ENCODE results near the gene SERPINA5. TPM values are rescaled to one million over a fixed set of nuclear protein-coding genes. Genes with fewer than 3 reads are reported as not detected.

Gene SERPINA5
- total and polyA plus RNA-seq, 2 of the 8 experiments (the other 6 are each of a cell fraction or from before 2014, with no cell fraction given), result 1.8 to 1.9 TPM

DNA sequence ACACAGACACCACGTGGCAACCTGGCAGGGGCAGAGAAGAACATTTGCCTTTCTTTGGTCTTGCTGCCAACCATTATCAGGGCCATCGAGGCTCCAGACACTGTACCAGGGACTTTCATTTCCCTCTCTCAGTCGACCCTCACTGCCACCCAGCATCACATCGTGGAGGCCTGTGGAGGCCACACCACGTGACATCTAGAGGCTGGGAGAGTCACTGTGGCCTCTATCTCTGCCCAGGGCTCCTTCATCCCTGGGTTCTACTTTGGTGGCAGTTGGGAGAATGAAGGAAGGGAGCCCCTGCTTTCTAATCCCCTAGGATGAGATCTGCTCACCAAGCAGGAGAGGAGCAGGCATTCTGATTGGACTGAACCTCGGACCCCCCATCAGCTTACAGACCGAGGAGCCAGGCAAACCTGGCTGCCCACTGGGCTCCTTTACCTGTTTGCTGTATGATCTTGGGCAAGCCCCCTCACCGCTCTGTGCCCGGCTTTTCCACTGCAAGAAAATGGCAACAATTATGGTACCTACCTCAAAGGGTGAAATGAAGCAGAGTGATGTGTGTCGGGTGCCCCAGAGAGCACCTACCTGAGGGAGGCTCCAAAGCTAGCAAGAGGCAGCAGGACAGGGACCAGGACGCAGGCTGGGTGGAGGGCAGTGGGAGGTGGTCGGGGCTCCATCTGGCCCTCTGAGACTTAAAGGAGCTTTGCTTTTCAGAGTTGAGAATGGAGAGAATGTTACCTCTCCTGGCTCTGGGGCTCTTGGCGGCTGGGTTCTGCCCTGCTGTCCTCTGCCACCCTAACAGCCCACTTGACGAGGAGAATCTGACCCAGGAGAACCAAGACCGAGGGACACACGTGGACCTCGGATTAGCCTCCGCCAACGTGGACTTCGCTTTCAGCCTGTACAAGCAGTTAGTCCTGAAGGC lies 32.8 kb downstream of the SERPINA5 start:
- Histone ChIP-seq H3K23me2 (ENCODE audit: low read depth, low read length) (no peaks in the 10 kb centered on the region), H3K27ac (ENCODE audit: low read depth, low read length) (no peak overlapping the region), H2BK5ac (ENCODE audit: low read depth, low read length) (no peak overlapping the region), H2BK12ac (ENCODE audit: low read depth, low read length) (no peak overlapping the region), H3K9me3 (ENCODE audit: insufficient read depth in 2 of 2, low read depth in 1 of 2, low read length in 1 of 2) (peaks cover 8 to 20% of the 10 kb centered on the region in 2 experiments), H3K4ac (replicated peaks; ENCODE audit: insufficient read length, low read depth, low read length) (no peak overlapping the region), H3K14ac (ENCODE audit: insufficient read length) (no peak overlapping the region), H2BK20ac (ENCODE audit: low read length) (no peak overlapping the region), H3K4me1 (replicated peaks in 1 of 4; ENCODE audit: control insufficient read depth in 3 of 4, insufficient read depth in 4 of 4, low read length in 3 of 4) (no peaks in the 10 kb centered on the region; a peak in 1 of 7 replicates), H2AFZ (ENCODE audit: low read length) (no peak overlapping the region), H3K9ac (replicated peaks in 1 of 4; ENCODE audit: extremely low read depth in 1 of 4, low read depth in 3 of 4, low read length in 3 of 4) (no peak overlapping the region), H2BK15ac (ENCODE audit: low read length) (no peak overlapping the region), H3K27me3 (replicated peaks in 1 of 4; ENCODE audit: control insufficient read depth in 3 of 4, extremely low read depth in 1 of 4, insufficient read depth in 3 of 4, low read length in 3 of 4) (no peaks in the 10 kb centered on the region), H2AK5ac (ENCODE audit: low read depth, low read length) (no peak overlapping the region), H4K91ac (replicated peaks; ENCODE audit: insufficient read length, low read length) (no peak overlapping the region), H4K5ac (ENCODE audit: insufficient read length, low read depth, low read length) (no peak overlapping the region), H4K20me1 (replicated peaks in 1 of 2; ENCODE audit: control insufficient read depth in 1 of 2, insufficient read depth in 2 of 2, low read length in 2 of 2) (no peaks in the 10 kb centered on the region), H3K18ac (ENCODE audit: extremely low read depth, low read length) (no peak overlapping the region), H3K23ac (ENCODE audit: insufficient read length) (no peak overlapping the region), H3K4me3 (ENCODE audit: extremely low read depth in 1 of 4, insufficient read depth in 2 of 4, low read depth in 3 of 4, low read length in 4 of 4) (no peak overlapping the region), H3K79me1 (ENCODE audit: low read depth, low read length) (no peaks in the 10 kb centered on the region), H4K8ac (ENCODE audit: extremely low read depth, insufficient read depth, low read length) (no peak overlapping the region), H3K56ac (replicated peaks; ENCODE audit: insufficient read length, low read depth, low read length) (no peak overlapping the region), H3K4me2 (ENCODE audit: insufficient read depth in 1 of 2, low read depth in 2 of 2, low read length in 2 of 2) (no peak overlapping the region), H3K36me3 (ENCODE audit: control insufficient read depth in 2 of 4, insufficient read depth in 4 of 4, low read length in 3 of 4) (0 out of 8 replicates have a peak, but pooled peaks cover 0 to 2% (median 0%) of the 10 kb centered on the region in 4 experiments), H2BK120ac (replicated peaks; ENCODE audit: low read depth, low read length) (no peak overlapping the region), H3K79me2 (ENCODE audit: control insufficient read depth in 1 of 2, insufficient read depth in 2 of 2, low read length in 2 of 2) (no peaks in the 10 kb centered on the region)
- ChIA-PET CTCF (ENCODE audit: partially characterized antibody) (interaction anchor here (1.0 to 1.3 kb wide), 2 partner anchors 10 to 65 kb away, joined by 3 read pairs; no protein-coding TSS in a partner anchor), POLR2A (ENCODE audit: partially characterized antibody) (interaction anchor here (1.2 kb wide), 1 partner anchor 11 kb away, joined by 3 read pairs; no protein-coding TSS in a partner anchor)
- no peak for FAIRE-seq
- DNase-seq (ENCODE audit: low read depth in 1 of 2, low spot score in 2 of 2), result no peak
- 86% methylated on average over 20 of the region's 20 CpGs; no CpG with 5 or more reads in 1 of the 2 experiments for WGBS, 2 experiments (ENCODE audit: extremely low coverage in 1 of 2, insufficient coverage in 1 of 2, insufficient read length in 1 of 2, insufficient replicate concordance in 2 of 2, low coverage in 1 of 2, low lambda C conversion rate in 2 of 2, missing lambda C conversion rate in 1 of 2)
- TF ChIP-seq SP4 (IDR thresholded peaks at IDR 0.05; ENCODE audit: low read length) (no peak), RXRA (IDR thresholded peaks at IDR 0.05; ENCODE audit: insufficient read depth, low read depth, low read length) (no peak), SUZ12 (IDR thresholded peaks at IDR 0.05; ENCODE audit: low read length) (no peak), EZH2 (IDR thresholded peaks at IDR 0.05; ENCODE audit: low read depth, low read length, severe bottlenecking) (no peak), KDM4A (IDR thresholded peaks at IDR 0.05; ENCODE audit: low read depth, low read length, severe bottlenecking) (no peak)

Data from H1 (cell line).